Breast epithelium (tissue), 4 donors: Measurements from ENCODE around the gene CDH23. TPM values are rescaled to one million over a fixed set of nuclear protein-coding genes. Genes with fewer than 3 reads are reported as not detected.

ENCODE experiments used
- DNase-seq, 2 donors: peaks; one replicate each; pipeline ENCODE4 v3.0.0-alpha.2; 2019; ENCODE audit warnings: low spot score in 2 of 2
- H3K27ac ChIP-seq, 2 donors: fragments of 200-600 bp; sonication (generic) in 1 of 2; one replicate each; pipeline ENCODE4 v1.5.1; 2016 to 2019; ENCODE audit warnings: mild to moderate bottlenecking in 1 of 2
- H3K27me3 ChIP-seq, 2 donors: fragments of 200-600 bp; sonication (generic) in 1 of 2; one replicate each; pipeline versions ENCODE4 v1.5.1 to v1.6.0; 2017 to 2019; ENCODE audit warnings: control low read depth in 1 of 2, mild to moderate bottlenecking in 1 of 2
- H3K36me3 ChIP-seq: fragments of 200-600 bp; one replicate; pipeline ENCODE4 v1.5.1; 2019
- H3K4me1 ChIP-seq, 2 donors: fragments of 200-600 bp; sonication (generic); one replicate each; pipeline ENCODE4 v1.5.1; 2016 to 2019; ENCODE audit warnings: control low read depth in 1 of 2
- H3K4me3 ChIP-seq, 3 donors: fragments of 200-600 bp; sonication (generic); 1 replicate in 2 of 3; 2 replicates in 1 of 3; pipeline ENCODE4 v1.5.1; 2016 to 2019; ENCODE audit warnings: mild to moderate bottlenecking in 3 of 3, moderate library complexity in 2 of 3
- H3K9me3 ChIP-seq, 2 donors: fragments of 200-600 bp; sonication (generic) in 1 of 2; one replicate each; pipeline ENCODE4 v1.5.1; 2016 to 2019; ENCODE audit warnings: control low read depth in 1 of 2
- POLR2A ChIP-seq: fragments of 450-650 bp; IDR thresholded peaks from one replicate; pipeline ENCODE4 v1.6.1; 2016; ENCODE audit warnings: antibody characterized with exemption, mild to moderate bottlenecking, moderate library complexity
- POLR2AphosphoS5 ChIP-seq, 3 donors: sonication (generic); formaldehyde crosslinking; IDR thresholded peaks; one replicate each; pipeline ENCODE4 v1.6.1; 2017; ENCODE audit warnings: antibody characterized with exemption in 3 of 3
- intact Hi-C: fragments of 100-400 bp; cut with DNase I; formaldehyde crosslinking; loops from one replicate; pipeline ENCODE4 v1.15.1; 2023; ENCODE audit warnings: low total_unique reads
- total RNA-seq, 3 donors: library from RNA; depleted of rRNA; stranded (reverse); fragments of >200 nt; gene quantifications; one replicate each; pipeline ENCODE4 v1.1.0, GENCODE V29; 2016
- TF ChIP-seq, protein P1 (sequence below), 3 donors: fragments of 450-650 bp; IDR thresholded peaks; one replicate each; pipeline ENCODE4 v1.5.1; 2016 to 2017; ENCODE audit warnings: antibody characterized with exemption in 3 of 3, mild to moderate bottlenecking in 3 of 3, moderate library complexity in 3 of 3

The CDH23 gene
- total RNA-seq, 3 donors from 2014 or later: 8.5 to 13.8 (median 11.6) TPM

GRCh38 chr10:71767420-71768035 is 370.8 kb downstream of the CDH23 start:
- Histone ChIP-seq H3K9me3 (no peaks in the 10 kb centered on the region), H3K4me3 (peak overlapping the region in 1 of 3 donors; percentile 45), H3K4me1 (peaks cover 7 to 23% of the 10 kb centered on the region in 2 donors), H3K27ac (peak overlapping the region; percentile 82 to 94), H3K36me3 (no peaks in the 10 kb centered on the region), H3K27me3 (no peaks in the 10 kb centered on the region)
- no peak for DNase-seq
- TF ChIP-seq POLR2AphosphoS5 (IDR thresholded peaks at IDR 0.05) (peak in 1 of 3 donors; percentile 10), POLR2A (no peak)
- intact Hi-C loops: no loop called here

DNA sequence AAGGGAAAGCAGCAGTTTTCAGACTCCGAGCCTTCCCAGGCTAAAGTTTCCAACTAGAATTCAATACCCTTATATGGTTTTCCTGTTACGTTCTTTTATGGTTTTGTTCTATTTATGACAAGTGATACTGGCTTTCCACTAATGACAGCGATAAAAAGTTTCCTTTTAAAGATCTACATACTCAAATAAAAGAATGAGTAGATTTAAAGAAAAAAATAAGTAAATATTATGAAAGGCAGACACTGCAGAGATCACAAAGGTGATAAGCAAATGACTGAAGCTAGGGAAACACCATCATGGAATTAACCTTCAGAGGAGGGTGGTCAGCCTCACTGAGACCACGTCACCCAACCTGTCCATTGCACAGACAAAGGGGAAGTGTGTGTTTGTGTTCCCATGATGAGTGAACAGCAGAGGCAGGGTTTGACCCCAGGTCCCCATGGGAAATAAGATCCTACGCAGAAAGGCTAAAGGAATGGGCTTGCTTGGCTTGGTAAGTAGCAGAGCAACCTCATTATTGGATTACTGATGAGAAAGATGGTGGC is 372.6 kb downstream of the CDH23 start:
- TF ChIP-seq POLR2AphosphoS5 (IDR thresholded peaks at IDR 0.05) (no peak), POLR2A (no peak)
- TF ChIP-seq, protein P1, sequence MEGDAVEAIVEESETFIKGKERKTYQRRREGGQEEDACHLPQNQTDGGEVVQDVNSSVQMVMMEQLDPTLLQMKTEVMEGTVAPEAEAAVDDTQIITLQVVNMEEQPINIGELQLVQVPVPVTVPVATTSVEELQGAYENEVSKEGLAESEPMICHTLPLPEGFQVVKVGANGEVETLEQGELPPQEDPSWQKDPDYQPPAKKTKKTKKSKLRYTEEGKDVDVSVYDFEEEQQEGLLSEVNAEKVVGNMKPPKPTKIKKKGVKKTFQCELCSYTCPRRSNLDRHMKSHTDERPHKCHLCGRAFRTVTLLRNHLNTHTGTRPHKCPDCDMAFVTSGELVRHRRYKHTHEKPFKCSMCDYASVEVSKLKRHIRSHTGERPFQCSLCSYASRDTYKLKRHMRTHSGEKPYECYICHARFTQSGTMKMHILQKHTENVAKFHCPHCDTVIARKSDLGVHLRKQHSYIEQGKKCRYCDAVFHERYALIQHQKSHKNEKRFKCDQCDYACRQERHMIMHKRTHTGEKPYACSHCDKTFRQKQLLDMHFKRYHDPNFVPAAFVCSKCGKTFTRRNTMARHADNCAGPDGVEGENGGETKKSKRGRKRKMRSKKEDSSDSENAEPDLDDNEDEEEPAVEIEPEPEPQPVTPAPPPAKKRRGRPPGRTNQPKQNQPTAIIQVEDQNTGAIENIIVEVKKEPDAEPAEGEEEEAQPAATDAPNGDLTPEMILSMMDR (IDR thresholded peaks at IDR 0.05): no peak
- H3K9me3 ChIP-seq: no peaks in the 10 kb centered on the region

DNA sequence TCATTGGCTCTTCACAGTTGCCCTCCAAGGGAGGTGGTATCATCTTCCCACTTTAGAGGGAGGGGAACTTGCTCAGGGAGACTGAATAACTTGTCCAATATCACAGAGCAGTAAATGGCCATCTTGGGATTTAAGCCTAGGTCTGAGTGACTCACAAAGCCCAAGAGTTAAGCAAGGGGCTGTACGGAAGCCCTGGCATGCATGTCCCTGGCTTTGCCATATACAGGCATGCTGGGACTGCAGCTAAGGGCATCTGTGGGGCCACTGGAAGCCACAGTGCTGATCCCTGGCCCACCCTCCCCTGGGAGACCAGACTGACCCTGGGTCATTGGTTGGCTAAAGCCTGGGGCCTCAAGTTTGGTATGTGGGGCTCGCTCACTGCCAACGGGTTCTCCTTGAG is 373.5 kb downstream of the CDH23 start:
- DNase-seq: no peak
- Histone ChIP-seq H3K27ac (peak overlapping the region; percentile 82 to 94), H3K36me3 (no peaks in the 10 kb centered on the region), H3K4me1 (peaks cover 9 to 23% of the 10 kb centered on the region in 2 donors), H3K4me3 (peak overlapping the region; percentile 59 to 86 (median 81)), H3K9me3 (no peaks in the 10 kb centered on the region), H3K27me3 (no peaks in the 10 kb centered on the region)
- TF ChIP-seq POLR2A (no peak), POLR2AphosphoS5 (IDR thresholded peaks at IDR 0.05) (no peak)
- TF ChIP-seq, protein P1 (IDR thresholded peaks at IDR 0.05): no peak
- intact Hi-C loops: no loop called here

More for the DNA sequence above, 372.6 kb downstream of the CDH23 start:
- intact Hi-C loops: no loop called here
- DNase-seq: no peak
- Histone ChIP-seq H3K27me3 (no peaks in the 10 kb centered on the region), H3K4me3 (peak overlapping the region in 2 of 3 donors; percentile 4 to 47), H3K36me3 (no peaks in the 10 kb centered on the region), H3K4me1 (peaks cover 7 to 23% of the 10 kb centered on the region in 2 donors), H3K27ac (peak overlapping the region; percentile 82 to 94)

GRCh38 chr10:71770789-71771188 is 374.1 kb downstream of the CDH23 start:
- Histone ChIP-seq H3K9me3 (no peaks in the 10 kb centered on the region), H3K36me3 (no peaks in the 10 kb centered on the region), H3K4me1 (peaks cover 9 to 23% of the 10 kb centered on the region in 2 donors), H3K27ac (peak overlapping the region; percentile 82 to 94), H3K4me3 (peak overlapping the region; percentile 59 to 86 (median 81)), H3K27me3 (no peaks in the 10 kb centered on the region)
- no peak for DNase-seq
- TF ChIP-seq, protein P1 (IDR thresholded peaks at IDR 0.05): no peak
- peak in 1 of 3 donors; percentile 57 for TF ChIP-seq POLR2AphosphoS5 (IDR thresholded peaks at IDR 0.05)
- TF ChIP-seq POLR2A: no peak
- intact Hi-C loops: loop anchor here (1.0 kb wide), 1 partner anchor 74 kb away; no protein-coding TSS in a partner anchor

GRCh38 chr10:71771204-71771603 is 374.5 kb downstream of the CDH23 start:
- Histone ChIP-seq H3K4me1 (peaks cover 9 to 19% of the 10 kb centered on the region in 2 donors), H3K9me3 (no peaks in the 10 kb centered on the region), H3K36me3 (no peaks in the 10 kb centered on the region), H3K27ac (peak overlapping the region; percentile 82 to 94), H3K4me3 (peak overlapping the region; percentile 59 to 86 (median 81)), H3K27me3 (no peaks in the 10 kb centered on the region)
- no peak for DNase-seq
- TF ChIP-seq POLR2AphosphoS5 (IDR thresholded peaks at IDR 0.05) (no peak), POLR2A (no peak)
- TF ChIP-seq, protein P1 (IDR thresholded peaks at IDR 0.05): no peak
- intact Hi-C loops: loop anchor here (1.0 kb wide), 1 partner anchor 75 kb away; no protein-coding TSS in a partner anchor
